ENCODE measurements around the gene CD209. TPM values are rescaled to one million over a fixed set of nuclear protein-coding genes. Genes with fewer than 3 reads are reported as not detected.

The CD209 gene
- total and polyA plus RNA-seq, 4 donors, result 0.57 to 3.3 (median 1.8) TPM

DNA sequence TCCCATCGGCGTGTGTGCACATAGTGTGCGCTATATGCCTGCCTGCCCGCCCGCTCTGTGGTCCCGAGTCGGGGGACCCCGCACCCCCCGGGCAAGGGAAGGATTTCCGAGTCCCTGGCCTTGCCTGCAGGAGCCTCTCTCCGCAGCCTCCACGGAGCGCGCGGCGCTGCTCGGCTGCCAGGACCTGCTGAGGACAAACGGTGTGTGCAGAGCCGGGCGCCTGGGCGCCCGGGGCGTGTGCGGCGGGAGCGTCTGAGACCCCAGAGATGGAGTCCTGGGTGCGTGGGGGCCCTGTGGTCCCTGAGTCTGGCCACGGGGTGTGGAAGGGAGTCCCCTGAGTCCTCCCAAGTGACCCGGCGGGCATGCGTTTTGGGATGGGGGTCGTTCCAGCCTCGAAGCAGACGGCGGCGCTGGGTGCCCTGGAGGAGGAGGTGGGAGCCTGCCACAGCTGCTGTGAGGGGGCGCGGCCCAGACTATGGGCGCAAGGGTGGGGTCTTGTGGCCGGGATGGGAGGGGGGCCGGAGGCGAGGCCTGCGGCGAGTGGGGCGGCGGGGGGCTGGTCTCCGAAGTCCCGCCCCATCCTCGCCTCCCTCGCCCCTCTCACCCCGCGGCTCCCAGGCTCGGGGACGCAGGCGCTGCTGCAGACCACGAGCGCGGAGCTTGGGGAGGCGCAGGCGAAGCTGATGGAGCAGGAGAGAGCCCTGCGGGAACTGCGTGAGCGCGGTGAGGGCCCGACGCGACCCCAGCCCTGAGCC, 41.0 kb upstream of the CD209 start:
- 4% methylated on average over 56 to 67 of the region's 67 CpGs for WGBS, 2 donors
- Histone ChIP-seq H3K9ac (ENCODE audit: insufficient read depth in 1 of 2, low read length in 2 of 2) (no peak overlapping the region), H3K9me3 (ENCODE audit: control insufficient read depth in 4 of 4, insufficient read depth in 3 of 4, low read length in 3 of 4) (peaks cover 0 to 2% (median 0%) of the 10 kb centered on the region in 4 donors), H3K4me3 (no peak overlapping the region), H3K4me1 (ENCODE audit: control insufficient read depth in 5 of 5, insufficient read depth in 5 of 5, low read length in 5 of 5) (peaks cover 0 to 6% (median 0%) of the 10 kb centered on the region in 5 donors), H3K36me3 (ENCODE audit: control insufficient read depth in 4 of 4, insufficient read depth in 4 of 4, low read length in 4 of 4) (no peaks in the 10 kb centered on the region), H3K27ac (ENCODE audit: low read depth in 1 of 2, low read length in 1 of 2) (no peak overlapping the region), H3K27me3 (ENCODE audit: control insufficient read depth in 3 of 3, insufficient read depth in 3 of 3, low read length in 2 of 3) (peaks cover 0 to 26% (median 20%) of the 10 kb centered on the region in 3 donors)
- no peak for DNase-seq
- ATAC-seq (ENCODE audit: insufficient read depth, low FRiP score), result no peak
- TF ChIP-seq, protein P1, sequence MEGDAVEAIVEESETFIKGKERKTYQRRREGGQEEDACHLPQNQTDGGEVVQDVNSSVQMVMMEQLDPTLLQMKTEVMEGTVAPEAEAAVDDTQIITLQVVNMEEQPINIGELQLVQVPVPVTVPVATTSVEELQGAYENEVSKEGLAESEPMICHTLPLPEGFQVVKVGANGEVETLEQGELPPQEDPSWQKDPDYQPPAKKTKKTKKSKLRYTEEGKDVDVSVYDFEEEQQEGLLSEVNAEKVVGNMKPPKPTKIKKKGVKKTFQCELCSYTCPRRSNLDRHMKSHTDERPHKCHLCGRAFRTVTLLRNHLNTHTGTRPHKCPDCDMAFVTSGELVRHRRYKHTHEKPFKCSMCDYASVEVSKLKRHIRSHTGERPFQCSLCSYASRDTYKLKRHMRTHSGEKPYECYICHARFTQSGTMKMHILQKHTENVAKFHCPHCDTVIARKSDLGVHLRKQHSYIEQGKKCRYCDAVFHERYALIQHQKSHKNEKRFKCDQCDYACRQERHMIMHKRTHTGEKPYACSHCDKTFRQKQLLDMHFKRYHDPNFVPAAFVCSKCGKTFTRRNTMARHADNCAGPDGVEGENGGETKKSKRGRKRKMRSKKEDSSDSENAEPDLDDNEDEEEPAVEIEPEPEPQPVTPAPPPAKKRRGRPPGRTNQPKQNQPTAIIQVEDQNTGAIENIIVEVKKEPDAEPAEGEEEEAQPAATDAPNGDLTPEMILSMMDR (IDR thresholded peaks at IDR 0.05; ENCODE audit: control extremely low read depth, extremely low read depth), result no peak

DNA sequence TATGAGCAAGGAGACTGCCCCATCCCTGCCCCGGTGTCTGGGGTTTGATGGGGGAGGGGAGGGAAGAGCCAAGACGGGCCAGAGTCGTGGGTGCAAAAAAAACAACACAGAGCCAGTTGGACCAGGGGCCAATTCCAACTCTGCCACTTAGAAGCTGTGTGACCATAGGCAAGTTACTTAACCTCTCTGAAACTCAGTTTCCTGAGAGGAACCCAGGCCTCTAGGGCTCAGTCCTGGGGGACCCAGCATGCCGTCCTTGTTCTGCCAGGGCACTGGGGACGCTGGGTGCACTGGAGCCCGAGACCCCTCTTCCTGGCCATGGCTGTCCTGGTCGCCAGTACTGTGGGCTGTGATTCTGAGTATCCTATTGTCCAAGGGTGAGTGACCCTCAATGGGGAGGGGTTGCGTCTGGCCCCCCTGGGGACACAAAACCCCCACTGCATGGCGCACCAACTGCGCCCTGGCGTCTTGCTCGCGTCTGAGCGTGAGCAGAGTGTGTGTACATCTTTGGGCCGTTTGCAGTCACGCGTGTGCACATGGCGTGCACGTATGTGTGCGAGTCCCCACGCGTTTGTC, 40.4 kb upstream of the CD209 start:
- Histone ChIP-seq H3K9me3 (ENCODE audit: control insufficient read depth in 4 of 4, insufficient read depth in 3 of 4, low read length in 3 of 4) (peaks cover 0 to 2% (median 0%) of the 10 kb centered on the region in 4 donors), H3K9ac (ENCODE audit: insufficient read depth in 1 of 2, low read length in 2 of 2) (no peak overlapping the region), H3K4me1 (ENCODE audit: control insufficient read depth in 5 of 5, insufficient read depth in 5 of 5, low read length in 5 of 5) (peaks cover 0 to 6% (median 0%) of the 10 kb centered on the region in 5 donors), H3K36me3 (ENCODE audit: control insufficient read depth in 4 of 4, insufficient read depth in 4 of 4, low read length in 4 of 4) (no peaks in the 10 kb centered on the region), H3K27ac (ENCODE audit: low read depth in 1 of 2, low read length in 1 of 2) (no peak overlapping the region), H3K27me3 (ENCODE audit: control insufficient read depth in 3 of 3, insufficient read depth in 3 of 3, low read length in 2 of 3) (peaks cover 0 to 26% (median 20%) of the 10 kb centered on the region in 3 donors), H3K4me3 (no peak overlapping the region)
- ATAC-seq (ENCODE audit: insufficient read depth, low FRiP score) (no peak), DNase-seq (no peak)
- TF ChIP-seq, protein P1 (IDR thresholded peaks at IDR 0.05; ENCODE audit: control extremely low read depth, extremely low read depth), result no peak
- WGBS, 2 donors, result 10% methylated on average over 22 of the region's 22 CpGs

DNA sequence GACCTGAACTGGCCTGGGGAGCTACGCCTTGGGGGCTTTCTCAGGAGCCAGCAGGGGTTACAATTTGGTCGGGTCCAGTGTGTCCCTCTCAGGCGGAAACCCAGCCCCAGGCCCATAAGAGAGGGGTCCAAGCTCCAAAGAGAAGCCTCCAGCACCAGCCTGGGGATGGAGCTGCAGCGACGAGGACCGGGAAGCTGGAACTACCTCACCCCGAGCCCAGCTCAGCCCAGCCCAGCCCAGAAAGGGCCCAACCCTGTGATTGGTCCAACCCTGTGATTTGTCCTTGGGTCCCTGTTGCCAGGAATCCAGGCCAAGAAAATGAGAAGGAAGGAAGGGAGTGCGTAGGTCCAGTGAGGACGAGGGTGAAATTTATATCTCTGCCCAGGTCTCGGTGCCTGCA, 39.8 kb upstream of the CD209 start:
- 24 to 26% methylated on average over 10 of the region's 10 CpGs for WGBS, 2 donors
- TF ChIP-seq, protein P1 (IDR thresholded peaks at IDR 0.05; ENCODE audit: control extremely low read depth, extremely low read depth), result no peak
- Histone ChIP-seq H3K27ac (ENCODE audit: low read depth in 1 of 2, low read length in 1 of 2) (no peak overlapping the region), H3K4me1 (ENCODE audit: control insufficient read depth in 5 of 5, insufficient read depth in 5 of 5, low read length in 5 of 5) (peaks cover 0 to 6% (median 0%) of the 10 kb centered on the region in 5 donors), H3K27me3 (ENCODE audit: control insufficient read depth in 3 of 3, insufficient read depth in 3 of 3, low read length in 2 of 3) (peaks cover 0 to 26% (median 20%) of the 10 kb centered on the region in 3 donors), H3K9ac (ENCODE audit: insufficient read depth in 1 of 2, low read length in 2 of 2) (no peak overlapping the region), H3K9me3 (ENCODE audit: control insufficient read depth in 4 of 4, insufficient read depth in 3 of 4, low read length in 3 of 4) (peaks cover 0 to 2% (median 0%) of the 10 kb centered on the region in 4 donors), H3K4me3 (no peak overlapping the region), H3K36me3 (ENCODE audit: control insufficient read depth in 4 of 4, insufficient read depth in 4 of 4, low read length in 4 of 4) (no peaks in the 10 kb centered on the region)
- no peak for ATAC-seq (ENCODE audit: insufficient read depth, low FRiP score)
- no peak for DNase-seq
